Measurements from ENCODE around the gene MCAT.

DNA sequence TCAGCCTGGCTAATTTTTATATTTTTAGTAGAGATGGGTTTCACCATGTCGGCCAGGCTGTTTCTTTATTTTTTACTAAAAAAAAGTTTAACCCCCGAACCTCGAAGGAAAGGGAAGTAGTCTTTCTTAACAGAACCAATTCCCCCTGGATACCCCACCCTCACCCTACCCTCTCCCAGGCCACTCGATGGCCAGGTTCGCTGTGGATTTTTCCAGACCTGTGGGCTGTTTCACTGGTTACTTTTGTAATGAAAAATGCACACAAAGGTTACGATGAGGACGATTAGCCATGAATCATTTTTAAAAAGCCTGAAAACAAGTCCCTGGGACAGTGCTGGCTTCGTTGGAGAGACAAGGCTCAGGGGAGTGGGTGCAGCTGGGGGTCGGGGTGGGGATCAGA is 10.7 kb upstream of the MCAT start:
- TF ChIP-seq, protein P1, sequence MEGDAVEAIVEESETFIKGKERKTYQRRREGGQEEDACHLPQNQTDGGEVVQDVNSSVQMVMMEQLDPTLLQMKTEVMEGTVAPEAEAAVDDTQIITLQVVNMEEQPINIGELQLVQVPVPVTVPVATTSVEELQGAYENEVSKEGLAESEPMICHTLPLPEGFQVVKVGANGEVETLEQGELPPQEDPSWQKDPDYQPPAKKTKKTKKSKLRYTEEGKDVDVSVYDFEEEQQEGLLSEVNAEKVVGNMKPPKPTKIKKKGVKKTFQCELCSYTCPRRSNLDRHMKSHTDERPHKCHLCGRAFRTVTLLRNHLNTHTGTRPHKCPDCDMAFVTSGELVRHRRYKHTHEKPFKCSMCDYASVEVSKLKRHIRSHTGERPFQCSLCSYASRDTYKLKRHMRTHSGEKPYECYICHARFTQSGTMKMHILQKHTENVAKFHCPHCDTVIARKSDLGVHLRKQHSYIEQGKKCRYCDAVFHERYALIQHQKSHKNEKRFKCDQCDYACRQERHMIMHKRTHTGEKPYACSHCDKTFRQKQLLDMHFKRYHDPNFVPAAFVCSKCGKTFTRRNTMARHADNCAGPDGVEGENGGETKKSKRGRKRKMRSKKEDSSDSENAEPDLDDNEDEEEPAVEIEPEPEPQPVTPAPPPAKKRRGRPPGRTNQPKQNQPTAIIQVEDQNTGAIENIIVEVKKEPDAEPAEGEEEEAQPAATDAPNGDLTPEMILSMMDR (IDR thresholded peaks at IDR 0.05 in 4 of 5, conservative IDR thresholded peaks at IDR 0.05 in 1 of 5) = no peak
- TF ChIP-seq POLR2A (IDR thresholded peaks at IDR 0.05) = no peak

All from gastrocnemius medialis (tissue), 4 donors.